GM19438 (cell line): Measurements from ENCODE around the gene PYCARD.
"Not testable (repeated sequence)": the region's sequence is repeated elsewhere in the genome, so short reads cannot be mapped to it uniquely, and the experiment has no call there.

Experiments
- ATAC-seq: cut with Tn5 transposase; IDR thresholded peaks from one replicate; pipeline ENCODE4 v1.9.1; 2021; ENCODE audit warnings: low read depth; ENCODE audit not compliant: unreplicated experiment

The PYCARD gene

DNA sequence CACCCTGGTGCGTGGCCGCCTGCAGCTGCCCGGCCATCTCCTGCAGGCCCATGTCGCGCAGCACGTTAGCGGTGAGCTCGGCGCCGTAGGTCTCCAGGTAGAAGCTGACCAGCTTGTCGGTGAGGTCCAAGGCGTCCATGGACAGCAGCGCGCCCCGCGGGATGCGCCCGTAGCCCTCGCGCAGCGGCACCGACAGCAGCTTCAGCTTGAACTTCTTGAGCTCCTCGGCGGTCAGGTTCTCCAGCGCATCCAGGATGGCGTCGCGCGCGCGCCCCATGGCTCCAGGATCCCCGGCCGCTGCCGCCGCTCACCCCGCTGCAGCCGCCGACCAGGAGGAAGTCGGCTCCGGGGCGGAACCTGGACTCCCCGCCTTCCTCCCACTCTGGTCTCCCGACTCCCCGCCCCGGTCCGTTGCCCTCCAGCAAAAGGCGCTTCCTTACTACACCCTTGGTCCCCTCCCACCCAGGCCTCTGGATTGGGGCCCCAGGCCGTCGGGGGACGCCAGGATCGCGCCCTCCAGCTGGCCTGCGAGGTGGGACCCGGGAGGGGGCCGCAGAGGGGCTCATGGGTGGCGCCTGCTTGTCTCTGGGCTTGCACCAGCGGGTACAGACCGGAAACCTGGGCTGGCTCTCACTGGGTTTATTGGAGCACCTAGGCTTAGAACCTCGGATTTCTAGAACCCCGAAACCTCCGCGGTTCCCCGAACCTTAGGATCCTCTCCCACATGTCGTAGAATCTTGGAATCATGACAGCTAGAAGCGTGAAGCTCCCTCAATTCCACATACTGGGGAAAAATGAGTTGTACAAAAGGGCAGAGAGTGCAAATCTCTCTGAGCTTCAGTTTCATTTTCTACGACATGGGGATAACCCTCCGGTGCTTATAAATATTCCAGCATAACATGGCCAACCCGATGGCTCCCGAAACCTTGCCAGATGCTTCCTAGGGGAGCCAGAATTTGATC, at the start of gene PYCARD:
Gene PYCARD (minus strand): TSS at position 347 of the 962 bp plus-strand sequence. CDS start 70 bp downstream, at position 277.
- ATAC-seq = peak; percentile 44

DNA sequence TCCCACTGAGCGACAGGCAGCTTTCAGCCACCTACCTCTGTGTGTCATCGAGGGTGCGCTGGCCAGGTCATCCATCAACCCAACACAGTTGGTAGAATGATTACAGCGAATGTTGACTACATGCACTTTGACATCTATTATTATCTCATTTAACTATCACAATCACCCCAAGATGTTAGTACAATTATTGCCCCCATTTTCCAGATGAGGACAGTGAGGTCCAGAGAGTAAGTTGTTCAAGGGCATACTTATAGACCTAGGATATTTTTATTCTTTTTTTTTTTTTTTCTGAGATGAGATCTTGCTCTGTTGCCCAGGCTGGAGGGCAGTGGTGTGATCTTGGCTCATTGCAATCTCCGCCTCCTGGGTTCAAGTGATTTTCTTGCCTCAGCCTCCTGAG, 48.9 kb upstream of the PYCARD start:
- no peak for ATAC-seq

DNA sequence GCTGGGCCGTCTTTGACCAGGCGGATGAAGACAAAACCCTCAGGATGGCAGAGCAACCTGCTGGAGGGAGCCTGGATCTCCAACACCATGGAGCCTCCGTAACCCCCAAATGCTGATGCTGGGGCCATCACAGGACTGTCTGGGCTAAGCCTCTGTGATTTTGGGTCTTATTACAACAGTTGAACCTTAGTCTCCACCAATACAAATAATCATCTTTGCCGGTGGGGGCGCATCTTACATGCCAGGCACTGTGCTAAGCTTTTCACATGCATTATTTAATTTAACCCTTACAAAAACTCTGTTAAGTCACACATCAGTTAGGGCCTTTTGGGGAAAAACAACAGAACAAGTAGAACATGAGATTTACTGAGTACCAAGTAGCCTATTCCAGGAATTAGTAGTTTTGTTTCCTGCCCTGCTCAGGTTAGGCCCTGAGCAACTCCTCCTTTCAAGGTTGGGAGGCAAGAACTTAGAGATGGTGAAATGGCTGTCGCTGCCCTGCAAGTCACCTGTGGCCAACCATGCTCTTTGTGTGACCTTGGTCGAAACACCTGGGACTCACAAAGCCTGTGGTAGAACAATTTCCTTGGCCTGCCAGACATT, 48.3 kb upstream of the PYCARD start:
- ATAC-seq = no peak

DNA sequence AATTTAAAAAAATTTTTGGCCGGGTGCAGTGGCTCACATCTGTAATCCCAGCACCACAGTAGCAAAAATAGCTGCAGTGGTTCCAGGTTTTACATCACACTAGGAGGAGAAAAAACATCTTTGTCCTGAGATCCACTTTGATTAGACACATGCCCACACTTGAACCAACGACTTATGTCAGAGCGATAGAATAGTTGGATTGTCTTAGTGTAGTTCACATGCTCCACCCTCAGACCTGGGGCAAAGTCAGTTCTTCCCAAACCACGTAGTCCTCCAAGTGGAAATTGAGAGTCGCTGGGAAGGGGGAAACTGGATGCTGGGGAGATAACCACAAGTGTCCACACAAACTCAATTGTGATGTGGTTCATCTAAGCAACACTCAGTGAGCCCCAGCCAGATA, 45.8 kb upstream of the PYCARD start:
- ATAC-seq = no peak

DNA sequence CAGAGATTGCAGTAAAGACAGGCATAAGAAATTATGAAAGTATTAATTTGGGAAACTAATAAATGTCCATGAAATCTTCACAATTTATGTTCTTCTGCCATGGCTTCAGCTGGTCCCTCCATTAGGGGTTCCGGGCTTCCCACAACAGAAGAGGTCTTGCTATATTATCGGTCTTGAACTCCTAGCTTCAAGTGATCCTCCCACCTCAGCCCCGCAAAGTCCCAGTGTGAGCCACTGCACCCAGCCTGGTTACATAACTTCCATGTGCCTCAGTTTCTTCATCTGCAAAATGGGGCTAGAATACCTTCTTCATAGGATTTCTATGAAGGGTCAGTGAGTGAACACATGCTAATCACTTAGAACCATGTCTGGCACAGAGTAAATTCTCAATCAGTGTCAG, 43.7 kb upstream of the PYCARD start:
- no peak for ATAC-seq

DNA sequence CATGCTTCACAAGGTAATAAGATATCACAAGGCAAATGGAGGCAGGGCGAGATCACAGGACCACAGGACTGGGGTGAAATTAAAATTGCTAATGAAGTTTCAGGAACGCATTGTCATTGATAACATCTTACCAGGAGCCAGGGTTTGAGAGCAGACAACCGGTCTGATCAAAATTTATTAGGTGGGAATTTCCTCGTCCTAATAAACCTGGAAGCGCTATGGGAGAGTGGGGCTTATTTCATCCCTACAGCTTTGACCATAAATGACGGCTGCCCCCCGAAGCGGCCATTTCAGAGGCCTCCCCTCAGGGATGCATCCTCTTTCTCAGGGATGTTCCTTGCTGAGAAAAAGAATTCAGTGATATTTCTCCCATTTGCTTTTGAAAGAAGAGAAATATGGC, 43.0 kb upstream of the PYCARD start:
- ATAC-seq = not testable (repeated sequence)

DNA sequence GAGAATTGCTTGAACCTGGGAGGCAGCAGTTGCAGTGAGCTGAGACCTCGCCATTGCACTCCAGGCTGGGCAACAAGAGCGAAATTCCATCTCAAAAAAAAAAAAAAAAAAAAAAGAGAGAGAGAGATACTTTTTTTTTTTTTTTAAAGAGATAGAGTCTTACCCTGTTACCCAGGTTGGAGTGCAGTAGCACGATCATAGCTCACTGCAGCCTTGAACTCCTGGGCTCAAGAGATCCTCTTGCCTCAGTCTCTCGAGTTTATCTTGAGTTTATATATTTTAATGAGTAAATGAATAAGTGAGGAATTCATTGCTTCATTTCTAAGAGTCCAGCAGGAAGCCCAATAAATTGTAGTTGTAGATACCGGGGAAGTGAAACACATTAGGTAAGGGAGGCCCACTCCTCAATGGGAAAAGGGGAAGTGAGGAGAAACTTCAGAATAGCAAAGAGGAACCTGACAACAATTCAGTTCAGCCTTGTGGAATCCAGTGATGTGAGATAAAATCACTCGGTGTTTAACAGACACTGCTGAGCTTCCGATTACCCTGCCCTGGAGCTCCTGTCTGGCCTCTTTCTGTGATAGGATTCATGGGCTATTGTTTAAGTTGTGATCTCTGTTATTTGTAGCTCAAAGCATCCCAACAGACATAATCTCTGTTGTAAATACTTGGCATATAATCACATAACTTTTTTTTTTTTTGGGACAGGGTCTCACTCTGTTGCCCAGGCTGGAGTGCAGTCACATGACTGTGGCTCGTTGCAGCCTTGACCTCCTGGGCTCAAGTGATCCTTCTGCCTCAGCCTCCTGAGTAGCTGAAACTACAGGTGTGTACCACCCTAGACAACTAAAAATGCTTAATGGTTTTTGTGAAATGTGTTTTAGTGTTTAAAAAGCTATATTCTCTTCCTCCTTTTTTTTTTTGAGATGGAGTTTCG, 41.4 kb upstream of the PYCARD start:
- ATAC-seq = no peak

DNA sequence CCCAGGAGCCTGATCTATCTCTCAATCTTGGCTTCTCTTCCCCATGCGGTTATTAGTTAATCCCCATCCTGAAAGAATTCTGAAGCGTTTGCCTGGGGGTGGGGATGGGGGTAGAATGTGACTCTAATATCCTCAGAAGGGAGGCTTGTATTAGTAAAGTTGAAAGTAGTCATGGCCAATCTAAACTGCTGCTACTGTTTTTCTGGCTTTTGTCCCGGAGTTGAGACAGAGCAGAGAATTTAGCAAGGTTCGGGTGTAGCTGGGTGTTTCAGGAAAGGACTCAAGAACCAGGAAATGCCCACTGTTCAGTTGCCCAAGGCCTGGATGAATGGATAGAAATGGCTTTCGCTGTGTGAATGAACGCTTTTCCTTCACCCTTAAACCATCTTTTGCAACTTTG, 39.6 kb upstream of the PYCARD start:
- no peak for ATAC-seq

DNA sequence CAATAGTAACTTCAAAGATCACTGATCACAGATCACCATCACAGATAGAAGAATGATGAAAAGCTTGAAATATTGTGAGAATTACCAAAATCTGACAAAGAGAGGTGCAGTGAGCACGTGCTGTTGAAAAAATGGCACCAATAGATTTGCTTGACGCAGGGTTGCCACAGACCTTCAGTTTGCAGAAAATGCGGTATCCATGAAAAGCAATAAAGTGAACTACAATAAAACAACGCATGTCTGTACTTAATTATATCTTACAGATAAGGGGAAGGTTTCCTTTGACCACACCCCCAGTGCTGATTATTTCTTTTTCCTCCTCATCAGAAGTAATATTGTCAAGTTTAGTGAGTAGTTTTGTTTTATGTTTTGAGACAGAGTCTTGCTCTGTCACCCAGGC, 35.5 kb upstream of the PYCARD start:
- no peak for ATAC-seq

DNA sequence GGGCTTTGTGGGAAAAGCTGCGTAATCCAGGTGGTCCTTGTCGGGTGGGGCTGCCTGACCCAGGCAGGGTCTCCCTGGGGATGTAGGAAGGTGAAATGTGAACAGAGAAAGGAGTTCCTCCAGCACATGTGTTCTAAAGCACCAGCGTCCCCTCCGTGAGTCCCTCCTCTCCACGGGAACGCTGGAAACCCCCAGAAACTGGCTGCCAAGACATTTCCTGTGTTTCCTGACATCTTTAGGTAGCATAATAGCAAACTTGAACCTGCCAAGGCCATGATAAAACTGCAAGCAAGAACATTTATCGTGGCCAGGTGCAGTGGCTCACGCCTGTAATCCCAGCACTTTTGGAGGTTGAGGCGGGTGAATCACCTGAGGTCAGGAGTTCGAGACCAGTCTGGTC, 26.9 kb upstream of the PYCARD start:
- no peak for ATAC-seq

DNA sequence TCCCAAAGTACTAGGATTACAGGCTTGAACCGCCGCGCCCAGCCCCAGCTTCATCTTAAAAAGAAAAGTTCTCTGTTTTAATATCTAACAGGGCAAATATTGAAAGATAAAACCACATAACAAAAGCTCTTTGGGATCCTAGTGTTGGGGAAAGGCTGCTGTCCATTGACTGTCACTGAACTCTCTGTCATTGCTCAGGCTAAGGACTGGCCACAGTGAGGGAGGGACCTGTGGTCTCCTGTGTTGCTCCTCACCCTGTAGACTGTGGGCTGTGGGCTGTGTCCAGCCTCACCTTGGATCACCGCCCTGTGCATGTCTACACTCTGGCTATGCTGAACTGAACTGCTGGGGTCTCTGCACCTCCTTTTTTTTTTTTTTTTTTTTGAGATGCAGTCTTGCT, 25.6 kb upstream of the PYCARD start:
- ATAC-seq = no peak

DNA sequence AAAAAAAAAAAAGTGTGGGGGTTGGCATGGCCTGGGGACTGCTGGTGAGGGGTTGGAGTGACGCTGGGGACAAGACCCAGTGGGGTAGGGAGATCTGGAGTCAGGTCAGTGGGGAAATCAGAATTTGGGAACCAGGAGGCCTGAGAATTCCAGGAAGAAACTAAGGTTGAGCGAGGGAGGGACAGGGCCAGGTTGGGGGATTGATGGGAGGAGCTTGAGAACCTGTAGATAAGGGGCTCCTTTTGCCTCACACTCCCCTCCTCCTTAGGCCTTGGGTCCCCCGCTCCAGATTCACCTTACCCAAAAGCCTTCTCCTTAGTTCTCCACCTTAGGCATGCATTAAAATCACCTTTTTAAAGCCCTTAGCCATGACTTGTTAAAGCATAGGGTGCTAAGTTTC, 22.6 kb upstream of the PYCARD start:
- no peak for ATAC-seq

DNA sequence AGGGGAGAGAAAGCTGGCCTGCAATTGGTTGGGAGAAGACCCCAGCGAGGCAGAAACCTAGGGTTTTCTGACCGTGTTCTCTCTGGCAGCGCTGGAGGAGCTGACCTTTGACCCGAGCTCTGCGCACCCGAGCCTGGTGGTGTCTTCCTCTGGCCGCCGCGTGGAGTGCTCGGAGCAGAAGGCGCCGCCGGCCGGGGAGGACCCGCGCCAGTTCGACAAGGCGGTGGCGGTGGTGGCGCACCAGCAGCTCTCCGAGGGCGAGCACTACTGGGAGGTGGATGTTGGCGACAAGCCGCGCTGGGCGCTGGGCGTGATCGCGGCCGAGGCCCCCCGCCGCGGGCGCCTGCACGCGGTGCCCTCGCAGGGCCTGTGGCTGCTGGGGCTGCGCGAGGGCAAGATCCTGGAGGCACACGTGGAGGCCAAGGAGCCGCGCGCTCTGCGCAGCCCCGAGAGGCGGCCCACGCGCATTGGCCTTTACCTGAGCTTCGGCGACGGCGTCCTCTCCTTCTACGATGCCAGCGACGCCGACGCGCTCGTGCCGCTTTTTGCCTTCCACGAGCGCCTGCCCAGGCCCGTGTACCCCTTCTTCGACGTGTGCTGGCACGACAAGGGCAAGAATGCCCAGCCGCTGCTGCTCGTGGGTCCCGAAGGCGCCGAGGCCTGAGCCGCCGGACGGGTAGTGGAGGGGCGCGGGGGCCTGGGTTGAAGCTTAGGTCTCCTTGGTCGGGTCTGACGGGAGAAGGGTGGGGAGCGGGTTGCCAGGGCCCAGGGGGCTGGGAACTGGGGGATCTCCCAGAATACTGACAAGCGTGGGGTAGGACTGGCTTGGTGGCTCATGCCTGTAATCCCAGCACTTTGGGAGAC, 21.8 kb upstream of the PYCARD start:
- no peak for ATAC-seq

DNA sequence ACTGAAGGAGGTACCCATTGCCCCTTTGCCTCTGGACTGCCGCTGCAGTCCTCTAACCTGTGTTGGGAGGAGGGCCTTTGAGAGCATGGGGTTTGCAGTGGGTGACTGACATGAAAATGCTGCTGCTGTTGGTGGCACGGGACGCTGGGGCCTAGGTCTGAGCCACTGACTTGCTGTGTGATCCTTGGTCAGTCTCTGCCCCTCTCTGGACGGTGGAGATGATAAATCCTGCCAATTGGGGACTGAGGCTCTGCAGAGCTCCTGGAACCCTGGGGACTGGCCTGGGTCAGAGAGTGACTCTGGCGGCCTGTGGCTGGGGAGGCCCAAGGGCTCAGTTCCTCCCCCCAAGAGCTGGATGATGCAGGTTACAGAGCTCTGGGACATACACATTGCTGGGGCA, 20.5 kb upstream of the PYCARD start:
- no peak for ATAC-seq

DNA sequence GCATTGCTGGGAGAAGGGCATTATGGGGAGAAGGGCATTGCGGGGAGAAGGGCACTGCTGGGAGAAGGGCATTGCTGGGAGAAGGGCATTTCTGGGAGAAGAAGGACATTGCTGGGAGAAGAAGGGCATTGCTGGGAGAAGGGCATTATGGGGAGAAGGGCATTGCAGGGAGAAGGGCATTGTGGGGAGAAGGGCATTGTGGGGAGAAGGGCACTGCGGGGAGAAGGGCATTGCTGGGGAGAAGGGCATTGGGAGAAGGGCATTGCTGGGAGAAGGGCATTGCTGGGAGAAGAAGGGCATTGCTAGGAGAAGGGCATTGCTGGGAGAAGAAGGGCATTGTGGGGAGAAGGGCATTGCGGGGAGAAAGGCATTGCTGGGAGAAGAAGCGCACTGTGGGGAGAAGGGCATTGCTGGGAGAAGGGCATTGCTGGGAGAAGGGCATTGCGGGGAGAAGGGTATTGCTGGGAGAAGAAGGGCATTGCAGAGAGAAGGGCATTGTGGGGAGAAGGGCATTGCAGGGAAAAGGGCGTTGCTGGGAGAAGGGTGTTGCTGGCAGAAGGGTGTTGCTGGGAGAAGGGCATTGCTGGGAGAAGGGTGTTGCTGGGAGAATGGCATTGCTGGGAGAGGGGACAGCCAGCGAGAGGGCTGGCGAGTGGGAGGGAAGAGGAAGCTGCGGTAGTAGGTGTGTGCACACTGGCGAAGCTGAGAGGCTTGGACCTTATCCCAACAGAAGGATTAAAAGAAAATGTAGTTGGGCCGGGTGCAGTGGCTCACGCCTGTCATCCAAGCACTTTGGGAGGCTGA, 19.0 kb upstream of the PYCARD start:
- no peak for ATAC-seq

DNA sequence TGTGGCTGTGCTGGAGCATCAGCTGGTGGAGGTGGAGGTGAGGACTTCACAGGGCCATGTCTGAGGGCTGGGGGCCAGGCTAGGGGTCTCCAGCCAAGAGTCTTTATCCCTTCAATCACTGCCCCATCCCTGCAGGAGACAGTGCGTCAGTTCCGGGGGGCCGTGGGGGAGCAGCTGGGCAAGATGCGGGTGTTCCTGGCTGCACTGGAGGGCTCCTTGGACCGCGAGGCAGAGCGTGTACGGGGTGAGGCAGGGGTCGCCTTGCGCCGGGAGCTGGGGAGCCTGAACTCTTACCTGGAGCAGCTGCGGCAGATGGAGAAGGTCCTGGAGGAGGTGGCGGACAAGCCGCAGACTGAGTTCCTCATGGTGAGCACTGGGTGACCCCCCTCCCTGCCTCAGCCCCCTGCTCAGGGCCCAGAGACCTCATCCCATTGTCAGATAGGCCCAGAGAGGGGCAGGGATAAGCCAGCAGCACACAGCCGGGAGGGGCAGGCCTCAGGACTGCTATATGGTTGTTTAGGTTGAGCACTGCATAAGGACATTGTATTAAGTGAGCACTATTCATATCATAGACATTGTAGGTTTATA, 16.7 kb upstream of the PYCARD start:
- ATAC-seq = no peak

DNA sequence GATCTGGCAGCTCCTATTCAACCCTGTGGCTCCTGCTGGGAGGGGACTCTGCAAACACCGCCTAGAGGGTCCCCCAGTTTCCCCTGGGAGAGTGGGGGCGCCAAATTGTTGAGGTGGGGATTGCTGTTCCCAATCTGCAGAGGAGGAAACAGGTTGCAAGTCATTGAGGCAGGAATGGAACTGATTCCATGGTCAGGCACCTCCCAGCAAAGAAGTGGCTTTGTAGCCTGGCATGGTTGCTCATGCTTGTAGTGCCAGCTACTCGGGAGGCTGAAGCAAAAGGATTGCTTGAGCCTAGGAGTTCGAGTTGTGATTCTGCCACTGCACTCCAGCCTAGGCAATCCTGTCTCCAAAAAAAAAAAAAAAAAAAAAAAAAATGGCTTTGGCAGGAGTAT, 14.6 kb upstream of the PYCARD start:
- ATAC-seq = no peak

DNA sequence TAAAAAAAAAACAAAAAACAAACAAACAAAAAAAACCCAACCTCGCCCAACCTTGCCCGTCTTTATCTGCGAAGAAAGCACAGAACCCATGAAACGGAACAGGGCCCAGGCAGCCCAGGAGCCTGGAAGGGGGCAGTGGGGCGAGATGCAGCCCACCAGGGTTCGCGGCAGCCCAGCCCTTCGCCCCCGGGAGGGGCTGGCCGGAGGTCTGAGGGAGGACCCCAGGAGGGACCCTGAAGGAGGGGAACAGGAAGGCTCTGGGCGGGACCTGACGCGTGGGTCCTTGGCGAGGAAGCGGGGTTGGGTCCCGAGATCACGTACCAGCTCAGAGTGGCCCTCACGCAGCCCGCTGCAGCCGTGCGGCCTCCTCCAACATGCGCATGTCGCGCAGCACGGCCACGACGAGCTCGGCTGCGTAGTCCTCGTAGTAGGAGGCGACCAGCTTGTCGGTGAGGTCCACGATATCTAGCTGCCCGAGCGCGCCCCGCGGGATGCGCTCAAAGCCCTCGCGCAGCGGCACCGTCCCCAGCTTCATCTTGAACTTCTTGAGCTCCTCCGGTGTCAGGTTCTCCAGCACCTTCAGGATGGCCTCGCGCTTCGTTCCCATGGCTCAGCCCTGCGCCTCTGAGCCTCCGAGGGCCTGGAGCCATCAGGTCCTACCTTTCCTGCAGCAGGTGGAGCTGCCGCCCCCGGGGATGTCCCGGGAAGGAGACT, 14.0 kb upstream of the PYCARD start, which contains the start of gene PYDC1:
Gene PYDC1 (minus strand): TSS at position 714 of the 714 bp plus-strand sequence. CDS start 107 bp downstream, at position 607.
- ATAC-seq = no peak
